NCI-H524 treated with DMSO at 0.1 percent for 48 hours (cell line): Measurements from ENCODE around the gene ACTR5.
"Not testable (repeated sequence)": the region's sequence is repeated elsewhere in the genome, so short reads cannot be mapped to it uniquely, and the experiment has no call there.

ENCODE experiments used
- DNase-seq: peaks from one replicate; lab custom pipeline; 2025; lab: John Stamatoyannopoulos, UW

ACTR5 gene

GRCh38 chr20:38805502-38805957 is 57.3 kb downstream of the ACTR5 start, which contains the start of gene PPP1R16B:
PPP1R16B (plus strand) TSS chr20:38805697; CDS start chr20:38835926, 30,229 bp downstream.
- no peak for DNase-seq

- no peak for DNase-seq
These were observed 57.9 kb downstream of the ACTR5 start for GRCh38 chr20:38805958-38806854.

GRCh38 chr20:38806855-38807655 is 58.8 kb downstream of the ACTR5 start:
- DNase-seq = peak; percentile 86

GRCh38 chr20:38809942-38810341 is 61.7 kb downstream of the ACTR5 start:
- peak; percentile 38 for DNase-seq

GRCh38 chr20:38810926-38811630 is 62.8 kb downstream of the ACTR5 start:
- DNase-seq = no peak

GRCh38 chr20:38811769-38812168 is 63.5 kb downstream of the ACTR5 start:
- DNase-seq = no peak

- DNase-seq = no peak
These were observed 63.9 kb downstream of the ACTR5 start for GRCh38 chr20:38812182-38812581.

GRCh38 chr20:38812709-38813573 is 64.7 kb downstream of the ACTR5 start:
- DNase-seq = no peak

GRCh38 chr20:38813574-38813962 is 65.3 kb downstream of the ACTR5 start:
- DNase-seq = not testable (repeated sequence)

GRCh38 chr20:38815446-38815845 is 67.2 kb downstream of the ACTR5 start:
- no peak for DNase-seq

GRCh38 chr20:38818113-38819065 is 70.1 kb downstream of the ACTR5 start:
- DNase-seq = no peak
